ENCODE measurements around the gene EVPL.

DNA sequence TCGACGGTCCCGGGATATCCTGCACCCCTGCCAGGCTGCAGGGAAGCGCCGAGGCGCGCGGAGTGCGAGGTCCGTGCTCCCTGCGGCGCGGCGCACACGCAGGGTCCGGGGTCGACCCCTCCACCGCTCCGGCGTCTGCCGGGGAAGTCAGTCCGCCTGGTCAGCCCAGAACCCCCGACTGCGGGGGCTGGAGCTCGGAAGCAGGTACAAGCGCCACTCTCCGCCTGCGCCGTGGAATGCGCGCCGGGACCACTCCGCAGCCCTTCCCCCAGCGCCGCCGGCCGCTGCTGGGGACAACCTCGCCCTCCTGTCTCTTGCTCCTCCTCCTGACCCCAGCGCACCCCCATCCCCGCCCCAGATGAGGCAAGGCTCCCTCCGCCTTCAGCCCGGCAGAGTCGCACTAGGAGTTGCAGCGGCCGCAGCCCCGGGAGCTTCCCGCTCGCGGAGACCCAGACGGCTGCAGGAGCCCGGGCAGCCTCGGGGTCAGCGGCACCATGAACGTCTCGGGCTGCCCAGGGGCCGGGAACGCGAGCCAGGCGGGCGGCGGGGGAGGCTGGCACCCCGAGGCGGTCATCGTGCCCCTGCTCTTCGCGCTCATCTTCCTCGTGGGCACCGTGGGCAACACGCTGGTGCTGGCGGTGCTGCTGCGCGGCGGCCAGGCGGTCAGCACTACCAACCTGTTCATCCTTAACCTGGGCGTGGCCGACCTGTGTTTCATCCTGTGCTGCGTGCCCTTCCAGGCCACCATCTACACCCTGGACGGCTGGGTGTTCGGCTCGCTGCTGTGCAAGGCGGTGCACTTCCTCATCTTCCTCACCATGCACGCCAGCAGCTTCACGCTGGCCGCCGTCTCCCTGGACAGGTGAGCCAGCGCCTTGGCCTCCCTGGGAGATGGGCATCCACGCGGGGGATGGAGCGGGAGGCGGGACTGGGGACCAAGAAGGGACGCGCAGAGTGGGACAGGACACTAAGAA is 47.6 kb upstream of the EVPL start, which contains the start of gene GALR2:
- TF ChIP-seq, protein P1, sequence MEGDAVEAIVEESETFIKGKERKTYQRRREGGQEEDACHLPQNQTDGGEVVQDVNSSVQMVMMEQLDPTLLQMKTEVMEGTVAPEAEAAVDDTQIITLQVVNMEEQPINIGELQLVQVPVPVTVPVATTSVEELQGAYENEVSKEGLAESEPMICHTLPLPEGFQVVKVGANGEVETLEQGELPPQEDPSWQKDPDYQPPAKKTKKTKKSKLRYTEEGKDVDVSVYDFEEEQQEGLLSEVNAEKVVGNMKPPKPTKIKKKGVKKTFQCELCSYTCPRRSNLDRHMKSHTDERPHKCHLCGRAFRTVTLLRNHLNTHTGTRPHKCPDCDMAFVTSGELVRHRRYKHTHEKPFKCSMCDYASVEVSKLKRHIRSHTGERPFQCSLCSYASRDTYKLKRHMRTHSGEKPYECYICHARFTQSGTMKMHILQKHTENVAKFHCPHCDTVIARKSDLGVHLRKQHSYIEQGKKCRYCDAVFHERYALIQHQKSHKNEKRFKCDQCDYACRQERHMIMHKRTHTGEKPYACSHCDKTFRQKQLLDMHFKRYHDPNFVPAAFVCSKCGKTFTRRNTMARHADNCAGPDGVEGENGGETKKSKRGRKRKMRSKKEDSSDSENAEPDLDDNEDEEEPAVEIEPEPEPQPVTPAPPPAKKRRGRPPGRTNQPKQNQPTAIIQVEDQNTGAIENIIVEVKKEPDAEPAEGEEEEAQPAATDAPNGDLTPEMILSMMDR (IDR thresholded peaks at IDR 0.05): no peak
- TF ChIP-seq EZH2 (IDR thresholded peaks at IDR 0.05) (peak; percentile 94), EZH2phosphoT487 (IDR thresholded peaks at IDR 0.05) (peak; percentile 89)

Measured in neural progenitor cell (in vitro differentiated cells).